ACHN (cell line): ENCODE data around the gene ASIP.
"Not testable (repeated sequence)": the region's sequence is repeated elsewhere in the genome, so short reads cannot be mapped to it uniquely, and the experiment has no call there.

Experiments used
- DNase-seq: peaks from one replicate; pipeline ENCODE4 v3.0.0-alpha.2; 2015
- in situ Hi-C: cut with HindIII; loops from 2 replicates; pipeline ENCODE4 v1.10.0; 2017; ENCODE audit warnings: low sequenced_read_pairs, low pct_ligation_motif_present, low pct_unique_long_range_greater_than_20kb

The ASIP gene

GRCh38 chr20:34240693-34241615 is at the start of gene ASIP:
TSS of gene ASIP (plus strand) at chr20:34241423. CDS start at chr20:34260375, 18,952 bp downstream.
- no peak for DNase-seq
- in situ Hi-C loops, result no loop called here

GRCh38 chr20:34193051-34193450 is 48.2 kb upstream of the ASIP start:
- DNase-seq, result no peak
- in situ Hi-C loops, result no loop called here

- in situ Hi-C loops, result no loop called here
These were observed 42.0 kb upstream of the ASIP start for GRCh38 chr20:34199183-34199582.

GRCh38 chr20:34200023-34200422 is 41.2 kb upstream of the ASIP start:
- DNase-seq, result no peak
- in situ Hi-C loops, result no loop called here

More at GRCh38 chr20:34199183-34199582, 42.0 kb upstream of the ASIP start:
- DNase-seq, result no peak

- in situ Hi-C loops, result no loop called here
These were observed 39.7 kb upstream of the ASIP start for GRCh38 chr20:34201531-34201930.

GRCh38 chr20:34205172-34205880 is 35.9 kb upstream of the ASIP start:
- DNase-seq, in situ Hi-C loops: not testable (repeated sequence)

More at GRCh38 chr20:34201531-34201930, 39.7 kb upstream of the ASIP start:
- no peak for DNase-seq

GRCh38 chr20:34209111-34209510 is 32.1 kb upstream of the ASIP start:
- DNase-seq, result no peak
- in situ Hi-C loops, result no loop called here

- in situ Hi-C loops, result no loop called here
These were observed 31.0 kb upstream of the ASIP start for GRCh38 chr20:34210271-34210670.

GRCh38 chr20:34211591-34211990 is 29.6 kb upstream of the ASIP start:
- in situ Hi-C loops, result no loop called here
- no peak for DNase-seq

More at GRCh38 chr20:34210271-34210670, 31.0 kb upstream of the ASIP start:
- no peak for DNase-seq

- no peak for DNase-seq
- in situ Hi-C loops, result no loop called here
These were observed 28.0 kb upstream of the ASIP start for GRCh38 chr20:34213213-34213612.

- peak; percentile 72 for DNase-seq
- in situ Hi-C loops, result no loop called here
These were observed 25.4 kb upstream of the ASIP start for GRCh38 chr20:34215711-34216381.

- DNase-seq, result no peak
- in situ Hi-C loops, result no loop called here
These were observed 24.9 kb upstream of the ASIP start for GRCh38 chr20:34216382-34216742.

GRCh38 chr20:34220561-34220960 is 20.7 kb upstream of the ASIP start:
- no peak for DNase-seq
- in situ Hi-C loops, result no loop called here

GRCh38 chr20:34222208-34222607 is 19.0 kb upstream of the ASIP start:
- no peak for DNase-seq
- in situ Hi-C loops, result no loop called here

- DNase-seq, in situ Hi-C loops: not testable (repeated sequence)
These were observed 17.0 kb upstream of the ASIP start for GRCh38 chr20:34224251-34224650.

GRCh38 chr20:34231634-34232033 is 9.6 kb upstream of the ASIP start:
- in situ Hi-C loops, result no loop called here

GRCh38 chr20:34232494-34233087 is 8.6 kb upstream of the ASIP start:
- in situ Hi-C loops, result no loop called here
- DNase-seq, result no peak

More at GRCh38 chr20:34231634-34232033, 9.6 kb upstream of the ASIP start:
- no peak for DNase-seq

- DNase-seq, result no peak
- in situ Hi-C loops, result no loop called here
These were observed 7.5 kb upstream of the ASIP start for GRCh38 chr20:34233687-34234086.

- in situ Hi-C loops, result no loop called here
- no peak for DNase-seq
These were observed 5.3 kb upstream of the ASIP start for GRCh38 chr20:34235875-34236274.
